GM19025 (cell line): Measurements from ENCODE around the gene RAI14.
"Not testable (repeated sequence)": the region's sequence is repeated elsewhere in the genome, so short reads cannot be mapped to it uniquely, and the experiment has no call there.

Experiments used
- ATAC-seq: cut with Tn5 transposase; IDR thresholded peaks from one replicate; pipeline ENCODE4 v1.9.1; 2021; ENCODE audit warnings: mild to moderate bottlenecking, low read depth, moderate library complexity; ENCODE audit not compliant: unreplicated experiment

The RAI14 gene

GRCh38 chr5:34697308-34698108 lies 41.4 kb downstream of the RAI14 start:
- no peak for ATAC-seq

GRCh38 chr5:34698109-34698419 lies 41.9 kb downstream of the RAI14 start:
- no peak for ATAC-seq

- ATAC-seq, result no peak
Observed at GRCh38 chr5:34698754-34699153, 42.6 kb downstream of the RAI14 start.

- no peak for ATAC-seq
Observed at GRCh38 chr5:34699155-34700077, 43.3 kb downstream of the RAI14 start.

GRCh38 chr5:34700078-34700452 lies 43.9 kb downstream of the RAI14 start:
- no peak for ATAC-seq

- ATAC-seq, result not testable (repeated sequence)
Observed at GRCh38 chr5:34701442-34701841, 45.3 kb downstream of the RAI14 start.

- ATAC-seq, result no peak
Observed at GRCh38 chr5:34703767-34704713, 47.9 kb downstream of the RAI14 start.

- ATAC-seq, result no peak
Observed at GRCh38 chr5:34706084-34706483, 50.0 kb downstream of the RAI14 start.

- ATAC-seq, result no peak
Observed at GRCh38 chr5:34707451-34708107, 51.5 kb downstream of the RAI14 start.

- no peak for ATAC-seq
Observed at GRCh38 chr5:34708777-34709176, 52.6 kb downstream of the RAI14 start.

- ATAC-seq, result no peak
Observed at GRCh38 chr5:34709861-34710673, 53.9 kb downstream of the RAI14 start.

- ATAC-seq, result no peak
Observed at GRCh38 chr5:34712565-34712964, 56.4 kb downstream of the RAI14 start.

- ATAC-seq, result no peak
Observed at GRCh38 chr5:34715711-34716110, 59.6 kb downstream of the RAI14 start.

GRCh38 chr5:34716986-34717385 lies 60.9 kb downstream of the RAI14 start:
- ATAC-seq, result no peak

GRCh38 chr5:34717426-34718327 lies 61.5 kb downstream of the RAI14 start:
- ATAC-seq, result no peak

GRCh38 chr5:34718516-34718915 lies 62.4 kb downstream of the RAI14 start:
- ATAC-seq, result no peak

- ATAC-seq, result no peak
Observed at GRCh38 chr5:34719029-34719428, 62.9 kb downstream of the RAI14 start.

- ATAC-seq, result no peak
Observed at GRCh38 chr5:34721327-34721726, 65.2 kb downstream of the RAI14 start.
